NCI-H82 (cell line): ENCODE measurements around the gene LRRC3.

Experiments used
- DNase-seq: peaks from one replicate; lab custom pipeline; 2025; lab: John Stamatoyannopoulos, UW

The LRRC3 gene

DNA sequence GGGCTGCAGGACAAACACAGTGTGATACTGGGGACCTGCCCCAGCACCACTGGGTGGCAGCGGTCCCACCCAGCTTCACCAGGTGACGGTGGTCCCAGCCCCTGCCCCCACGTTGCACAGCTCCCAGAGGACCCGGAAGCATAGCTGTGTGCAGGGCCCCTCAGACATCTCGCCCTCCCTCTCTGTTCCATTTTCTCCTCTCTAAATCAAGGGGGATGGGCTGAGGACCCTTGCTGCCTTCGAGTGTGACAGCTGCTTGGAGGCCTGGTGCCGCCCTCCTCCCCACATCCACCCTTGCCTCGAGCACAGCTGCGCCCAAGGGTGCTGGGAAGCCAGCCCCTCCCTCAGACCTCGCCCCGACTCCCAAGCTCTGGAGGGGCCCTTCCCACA, 16.1 kb upstream of the LRRC3 start:
- DNase-seq, result peak; percentile 16

DNA sequence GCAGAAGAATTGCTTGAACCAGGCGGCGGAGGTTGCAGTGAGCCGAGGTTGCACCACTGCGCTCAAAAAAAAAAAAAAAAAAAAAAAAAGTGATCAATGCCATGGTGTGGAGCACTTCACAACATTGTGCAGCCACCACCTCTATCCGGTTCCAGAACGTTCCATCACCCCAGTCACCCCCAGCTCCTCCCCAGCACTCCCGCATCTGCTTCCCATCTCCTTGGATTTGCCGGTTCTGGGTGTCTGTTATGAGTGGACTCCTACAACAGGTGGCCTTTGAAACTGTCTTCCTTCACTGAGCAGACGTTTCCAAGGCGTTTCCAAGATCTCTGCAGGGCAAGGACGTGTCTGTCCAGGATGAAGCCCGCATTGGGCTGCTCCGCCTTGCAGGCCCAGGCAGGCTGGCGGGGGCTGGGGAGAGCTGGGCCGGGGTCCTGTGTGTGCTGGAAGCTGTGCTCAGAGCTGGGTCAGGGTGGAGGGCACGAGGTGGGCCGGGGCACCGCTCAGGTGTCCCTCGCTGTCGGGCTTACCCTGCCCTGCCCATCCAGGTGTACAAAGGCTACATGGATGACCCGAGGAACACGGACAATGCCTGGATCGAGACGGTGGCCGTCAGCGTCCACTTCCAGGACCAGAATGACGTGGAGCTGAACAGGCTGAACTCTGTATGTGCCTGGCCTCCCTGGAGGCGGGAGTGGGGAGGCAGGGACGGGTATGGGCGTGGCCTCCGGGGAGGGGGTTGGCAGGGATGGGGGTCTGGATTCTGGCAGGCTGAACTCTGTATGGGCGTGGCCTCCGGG, 14.9 kb upstream of the LRRC3 start:
- DNase-seq, result no peak

DNA sequence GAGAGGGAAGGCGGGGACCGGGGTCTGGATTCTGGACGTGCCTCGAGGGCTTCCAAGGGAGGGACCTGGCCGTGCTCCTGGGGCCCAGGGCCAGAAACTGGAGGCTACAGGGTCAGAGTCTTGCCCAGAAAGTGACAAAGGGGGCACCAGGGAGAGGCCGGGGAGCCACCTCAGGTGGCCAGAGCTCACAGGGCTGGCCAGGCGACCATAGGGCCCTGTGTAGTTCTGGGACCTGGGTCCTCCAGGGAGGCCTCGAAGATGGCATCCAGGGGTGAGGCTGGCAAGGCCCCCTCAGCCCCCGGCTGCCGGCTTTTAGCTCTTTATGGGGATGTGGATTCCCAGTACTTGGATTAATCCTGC, 14.3 kb upstream of the LRRC3 start:
- DNase-seq, result no peak

DNA sequence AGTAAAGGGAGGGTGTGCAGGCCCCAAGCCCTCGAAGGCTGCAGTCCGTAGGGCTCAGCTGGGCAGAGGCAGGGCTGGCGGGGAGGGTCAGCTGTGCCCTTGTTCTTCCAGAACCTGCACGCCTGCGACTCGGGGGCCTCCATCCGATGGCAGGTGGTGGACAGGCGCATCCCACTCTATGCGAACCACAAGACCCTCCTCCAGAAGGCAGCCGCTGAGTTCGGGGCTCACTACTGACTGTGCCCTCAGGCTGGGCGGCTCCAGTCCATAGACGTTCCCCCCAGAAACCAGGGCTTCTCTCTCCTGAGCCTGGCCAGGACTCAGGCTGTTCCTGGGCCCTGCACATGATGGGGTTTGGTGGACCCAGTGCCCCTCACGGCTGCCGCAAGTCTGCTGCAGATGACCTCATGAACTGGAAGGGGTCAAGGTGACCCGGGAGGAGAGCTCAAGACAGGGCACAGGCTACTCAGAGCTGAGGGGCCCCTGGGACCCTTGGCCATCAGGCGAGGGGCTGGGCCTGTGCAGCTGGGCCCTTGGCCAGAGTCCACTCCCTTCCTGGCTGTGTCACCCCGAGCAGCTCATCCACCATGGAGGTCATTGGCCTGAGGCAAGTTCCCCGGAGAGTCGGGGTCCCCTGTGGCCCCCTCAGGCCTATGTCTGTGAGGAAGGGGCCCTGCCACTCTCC, 13.6 kb upstream of the LRRC3 start:
- no peak for DNase-seq

DNA sequence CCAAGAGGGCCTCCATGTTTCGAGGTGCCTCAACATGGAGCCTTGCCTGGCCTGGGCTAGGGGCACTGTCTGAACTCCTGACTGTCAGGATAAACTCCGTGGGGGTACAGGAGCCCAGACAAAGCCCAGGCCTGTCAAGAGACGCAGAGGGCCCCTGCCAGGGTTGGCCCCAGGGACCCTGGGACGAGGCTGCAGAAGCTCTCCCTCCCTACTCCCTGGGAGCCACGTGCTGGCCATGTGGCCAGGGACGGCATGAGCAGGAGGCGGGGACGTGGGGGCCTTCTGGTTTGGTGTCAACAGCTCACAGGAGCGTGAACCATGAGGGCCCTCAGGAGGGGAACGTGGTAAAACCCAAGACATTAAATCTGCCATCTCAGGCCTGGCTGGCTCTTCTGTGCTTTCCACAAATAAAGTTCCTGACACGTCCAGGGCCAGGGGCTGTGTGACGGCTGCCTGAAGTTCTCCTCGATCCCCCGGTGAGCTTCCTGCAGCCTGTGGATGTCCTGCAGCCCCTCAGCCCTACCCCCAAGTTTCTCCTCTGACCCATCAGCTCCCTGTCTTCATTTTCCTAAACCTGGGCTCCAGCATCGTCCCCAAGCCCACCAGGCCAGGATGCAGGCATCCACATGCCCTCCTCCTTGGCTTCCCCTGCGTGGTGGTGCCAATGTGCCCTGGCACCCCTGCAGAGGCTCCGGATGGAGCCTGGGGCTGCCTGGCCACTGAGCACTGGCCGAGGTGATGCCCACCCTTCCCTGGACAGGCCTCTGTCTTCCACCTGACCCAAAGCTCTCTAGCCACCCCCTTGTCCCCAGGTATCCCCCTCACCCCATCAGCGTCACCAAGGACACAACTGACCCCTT, 12.8 kb upstream of the LRRC3 start:
- DNase-seq, result no peak

DNA sequence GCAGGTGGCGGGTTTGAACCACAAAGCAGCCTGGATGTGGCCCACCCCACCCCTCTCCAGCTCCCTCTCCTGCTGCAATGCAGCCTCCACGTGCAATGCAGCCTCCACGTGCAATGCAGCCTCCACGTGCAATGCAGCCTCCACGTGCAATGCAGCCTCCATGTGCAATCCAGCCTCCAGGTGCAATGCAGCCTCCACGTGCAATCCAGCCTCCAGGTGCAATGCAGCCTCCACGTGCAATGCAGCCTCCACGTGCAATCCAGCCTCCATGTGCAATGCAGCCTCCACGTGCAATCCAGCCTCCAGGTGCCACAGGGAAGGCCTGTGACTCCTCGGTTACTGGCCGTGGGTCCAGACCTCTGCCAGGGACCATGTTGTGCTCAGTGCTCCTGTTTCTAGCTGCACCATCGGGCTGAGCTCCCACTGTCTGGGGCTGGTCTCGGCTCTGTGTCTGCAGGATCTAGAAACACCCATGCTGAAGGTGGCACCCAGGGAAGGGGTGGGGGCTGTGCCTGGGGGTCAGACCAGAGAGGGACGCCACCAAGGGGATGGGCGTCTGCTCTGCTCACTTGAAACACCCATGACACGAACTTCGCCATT, 11.9 kb upstream of the LRRC3 start:
- DNase-seq, result no peak

DNA sequence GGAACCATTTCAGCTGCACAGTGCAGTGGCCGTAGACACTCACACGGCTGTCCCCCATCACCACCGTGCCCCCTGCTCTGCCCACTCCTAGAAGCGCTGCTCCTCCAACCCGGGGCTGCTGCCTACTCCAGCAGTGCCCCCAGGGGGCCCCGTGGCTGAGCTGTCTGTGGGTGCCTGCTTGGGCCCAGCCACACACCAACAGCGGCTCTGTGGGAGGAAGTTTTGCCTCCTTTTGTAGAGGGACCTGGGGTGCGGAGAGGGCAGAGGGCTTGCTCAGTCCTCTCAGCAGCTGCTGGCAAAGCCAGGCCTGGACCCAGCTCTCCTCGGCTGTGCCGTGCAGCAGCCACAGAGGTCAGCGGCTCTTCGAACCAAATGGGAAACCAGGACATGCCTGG, 11.4 kb upstream of the LRRC3 start:
- no peak for DNase-seq

DNA sequence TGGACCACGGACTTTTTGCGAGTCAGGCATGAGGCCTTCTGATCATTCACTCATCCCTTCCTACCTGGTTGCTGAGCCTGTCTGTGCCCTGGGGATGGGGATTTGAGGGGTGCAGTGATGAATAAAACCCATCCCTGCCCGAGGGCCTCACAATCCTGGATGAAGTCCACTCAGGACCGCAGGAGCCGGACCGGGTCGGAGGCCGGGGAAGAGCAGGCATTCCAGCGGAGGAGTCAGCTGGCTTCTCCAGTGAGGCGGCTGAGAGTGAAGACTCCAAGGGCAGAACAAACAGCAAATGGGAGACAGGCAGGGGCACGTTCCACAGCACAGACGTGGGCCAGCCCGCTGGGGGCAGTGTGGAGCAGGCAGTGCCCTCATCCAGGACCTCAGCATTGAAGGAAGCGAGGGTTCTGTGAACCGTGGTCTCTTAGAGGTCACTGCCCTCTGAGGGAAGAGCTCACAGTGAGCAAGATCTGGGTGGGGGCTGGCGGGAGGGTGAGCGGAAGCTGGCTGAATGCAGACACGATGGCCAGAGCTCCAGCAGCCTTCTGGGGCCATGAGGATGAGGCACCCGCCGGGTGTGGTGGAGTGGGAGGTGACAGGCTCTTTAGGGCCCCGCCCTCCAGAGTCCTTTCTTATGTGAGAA, 10.9 kb upstream of the LRRC3 start:
- DNase-seq, result peak; percentile 42

DNA sequence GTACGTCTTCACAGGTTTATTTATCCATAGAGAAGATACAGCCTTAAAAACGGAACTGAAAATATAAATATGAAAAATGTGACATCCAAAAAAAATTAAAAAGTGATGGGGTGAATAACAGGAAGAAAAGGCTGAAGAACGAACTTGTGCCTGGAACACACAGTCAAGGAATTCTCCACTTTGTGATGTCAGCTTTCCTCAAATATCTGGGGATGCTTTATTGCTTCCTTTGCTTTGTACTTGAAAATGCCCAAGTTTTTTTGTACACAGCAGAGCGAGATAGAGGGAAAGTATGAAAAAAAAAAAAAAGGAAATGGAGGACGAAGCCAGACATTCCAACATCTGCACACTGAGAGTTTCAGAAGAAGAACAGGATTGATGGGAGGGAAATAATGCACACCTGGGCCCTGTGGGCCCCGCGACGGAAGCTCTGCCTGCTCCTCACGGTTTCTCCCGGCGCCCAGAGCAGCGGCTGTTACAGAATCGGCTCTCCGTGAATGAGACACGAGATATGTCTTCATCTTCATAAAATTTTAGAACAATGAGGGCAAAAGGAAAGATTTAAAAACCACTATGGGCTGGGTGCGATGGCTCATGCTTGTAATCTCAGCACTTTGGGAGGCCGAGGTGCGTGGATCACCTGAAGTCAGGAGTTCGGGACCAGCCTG, 10.0 kb upstream of the LRRC3 start:
- no peak for DNase-seq

DNA sequence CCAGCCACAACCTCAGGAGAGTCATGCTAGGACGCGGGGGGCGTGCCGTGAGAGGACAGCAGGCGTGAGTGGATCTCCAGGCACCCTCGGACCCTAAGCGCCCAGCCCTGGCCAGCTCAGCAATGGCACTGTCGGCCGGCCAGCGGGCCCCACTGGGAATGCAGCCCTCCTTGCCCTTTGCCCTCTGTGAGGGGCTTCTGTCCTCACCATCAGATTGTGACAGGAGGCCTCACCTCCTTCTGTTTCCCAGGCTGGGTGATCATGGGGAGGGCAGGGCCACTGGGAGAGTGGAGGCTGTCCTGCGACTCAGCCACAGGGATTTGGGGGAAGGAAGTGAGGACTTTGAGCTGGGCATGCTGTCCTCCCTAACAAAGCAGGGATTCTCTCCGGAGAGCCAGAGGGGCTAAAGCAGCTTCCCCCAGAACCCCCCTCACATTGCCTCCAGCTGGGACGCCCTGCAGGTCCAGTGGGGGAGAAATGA, 6.6 kb upstream of the LRRC3 start:
- DNase-seq, result no peak

DNA sequence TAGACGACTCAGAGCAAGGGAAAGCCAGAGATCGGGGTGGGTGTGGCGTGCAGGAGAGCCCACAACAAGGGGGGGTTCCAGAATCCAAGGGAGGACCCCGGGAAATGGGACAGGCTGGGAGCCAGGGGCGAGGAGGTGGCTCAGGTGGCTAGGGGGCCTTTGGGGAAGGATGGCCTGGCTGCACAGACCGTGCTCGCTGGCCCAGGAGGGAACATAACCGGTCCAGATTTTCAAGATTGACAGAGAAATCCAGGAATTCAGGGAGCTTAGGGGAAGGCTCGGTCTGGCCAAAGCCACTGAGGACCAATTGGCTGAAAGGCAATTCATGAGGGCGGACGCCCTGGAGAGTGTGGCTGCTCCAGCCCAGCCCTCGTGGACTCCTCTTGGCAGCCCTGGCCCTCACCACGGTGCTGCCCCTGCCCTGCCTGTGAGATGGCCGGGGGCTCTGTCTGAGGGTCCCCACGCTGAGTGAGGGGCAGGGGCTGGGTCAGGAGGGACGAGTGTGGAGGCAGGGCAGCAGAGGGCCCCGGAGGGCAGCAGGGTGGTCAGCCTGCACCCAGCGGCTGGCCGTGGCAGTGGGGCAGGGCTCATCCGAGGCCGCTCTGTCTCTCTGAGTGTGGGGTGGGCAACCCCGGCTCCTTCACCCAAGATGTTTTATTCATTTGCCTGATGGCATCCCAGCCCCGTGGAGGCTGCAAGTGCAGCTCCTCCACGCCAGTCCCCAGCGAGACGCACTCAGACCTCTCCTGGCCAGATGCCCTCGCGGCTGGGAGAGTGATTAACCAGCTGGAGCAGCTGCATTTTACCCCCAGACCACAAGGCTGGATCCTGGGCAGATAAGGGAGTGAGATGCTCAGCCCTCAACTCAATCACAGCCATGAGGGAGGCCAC, 5.6 kb upstream of the LRRC3 start:
- no peak for DNase-seq

DNA sequence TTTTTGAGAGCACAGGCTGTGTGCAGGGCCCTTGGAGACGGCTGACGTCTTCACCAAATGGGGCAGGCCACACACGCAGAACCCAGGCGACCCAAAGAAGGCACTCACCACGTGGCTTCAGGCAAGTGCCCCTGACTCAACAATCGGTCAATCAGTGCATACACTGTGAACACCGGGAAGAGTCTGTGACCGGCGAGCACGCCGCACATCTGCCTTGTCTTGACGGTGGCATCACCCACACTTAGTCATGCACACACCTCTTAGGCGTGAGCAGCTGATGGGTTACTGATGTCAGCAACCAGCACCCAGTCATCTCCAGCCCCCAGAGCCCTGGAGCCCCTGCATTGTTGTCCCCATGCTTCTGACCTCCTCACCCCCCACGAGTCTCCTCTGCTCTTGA, 4.9 kb upstream of the LRRC3 start:
- DNase-seq, result no peak

DNA sequence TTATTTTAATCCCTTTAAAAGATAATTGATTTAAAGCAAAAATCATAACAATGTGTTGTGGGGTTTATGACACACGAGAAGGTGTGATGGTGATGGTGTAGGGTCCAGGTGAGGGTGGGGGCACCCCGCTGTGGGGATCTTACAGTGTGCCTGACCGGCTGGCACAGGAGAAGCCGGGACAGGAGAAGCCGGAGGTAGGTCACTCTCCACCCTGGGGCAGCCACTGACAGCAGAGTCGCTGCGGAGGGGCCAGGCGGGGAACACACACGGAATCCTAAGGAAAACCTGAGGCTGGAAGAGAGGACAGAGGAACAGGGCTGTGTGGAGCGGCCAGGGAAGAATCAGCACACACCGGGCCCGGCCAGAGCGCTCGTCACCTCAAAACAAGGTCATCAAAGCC, 4.3 kb upstream of the LRRC3 start:
- no peak for DNase-seq

DNA sequence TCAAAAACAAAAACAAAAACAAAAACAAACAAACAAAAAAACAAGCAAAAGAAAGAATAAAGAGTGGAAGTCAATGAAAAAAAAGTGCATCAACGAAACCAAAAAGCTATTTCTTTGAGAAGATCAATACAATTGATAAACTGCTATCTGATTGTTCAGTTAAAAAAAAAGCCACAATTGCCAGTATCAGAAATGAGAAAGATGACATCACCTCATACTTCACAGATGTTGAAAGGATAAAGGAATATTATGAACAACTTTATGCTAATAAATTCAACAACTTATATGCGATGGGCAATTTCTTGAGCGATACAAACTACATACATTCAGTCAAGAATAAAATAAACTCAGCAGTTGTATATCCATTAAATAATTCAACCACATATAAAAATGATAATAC, 2.2 kb upstream of the LRRC3 start:
- no peak for DNase-seq

DNA sequence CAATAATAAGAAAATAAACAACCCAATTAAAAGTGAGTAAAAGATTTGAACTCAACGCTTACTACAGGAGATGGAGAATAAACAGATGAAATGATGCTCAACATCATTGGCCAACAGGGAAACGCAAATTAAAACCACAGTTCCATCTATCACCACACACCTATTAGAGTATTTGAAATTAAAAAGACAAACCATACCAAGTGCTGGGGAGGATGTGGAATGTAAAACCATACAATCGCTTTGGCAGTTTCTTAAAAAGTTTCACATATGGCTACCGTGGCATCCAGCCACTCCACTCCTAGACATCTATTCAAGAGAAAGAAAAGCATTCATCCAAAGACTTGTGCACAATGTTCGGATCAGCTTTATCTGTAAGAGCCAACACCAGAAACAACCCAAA, 1.3 kb upstream of the LRRC3 start:
- no peak for DNase-seq

DNA sequence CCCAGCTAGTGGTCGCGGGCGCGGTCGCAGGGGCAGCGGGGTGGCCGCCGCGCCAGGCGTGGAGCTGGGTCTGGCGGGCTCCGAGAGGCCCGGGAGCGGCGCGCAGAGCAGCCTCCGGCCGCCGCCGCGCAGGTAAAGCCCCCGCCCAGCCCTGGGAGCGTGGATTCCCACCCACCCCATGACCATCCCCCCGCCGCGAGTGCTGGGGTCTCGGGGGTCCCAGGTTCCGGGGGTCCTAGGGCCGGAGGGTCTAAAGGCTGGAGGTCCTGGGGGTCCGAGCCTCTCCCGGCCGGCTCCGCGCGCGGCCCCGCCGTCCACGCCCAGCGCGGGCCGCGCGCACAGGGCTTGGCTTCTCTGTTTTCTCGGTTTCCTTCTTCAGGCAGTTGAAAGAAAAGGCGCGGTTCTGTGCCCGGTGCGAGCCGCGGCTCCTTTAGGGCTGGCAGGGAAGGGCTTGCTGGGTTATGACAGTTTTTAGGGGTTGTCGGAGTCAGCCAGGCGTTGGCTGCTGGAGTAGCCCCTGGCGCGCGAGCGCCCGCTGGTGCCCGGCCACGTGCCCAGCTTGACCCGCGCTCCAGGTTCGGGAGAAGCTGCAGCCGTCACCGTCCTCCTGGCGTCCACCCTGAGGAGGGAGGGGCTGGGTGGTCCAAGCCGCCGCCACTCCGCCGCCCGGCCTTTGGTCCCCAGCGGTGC, 359 bp downstream of the LRRC3 start:
- no peak for DNase-seq

DNA sequence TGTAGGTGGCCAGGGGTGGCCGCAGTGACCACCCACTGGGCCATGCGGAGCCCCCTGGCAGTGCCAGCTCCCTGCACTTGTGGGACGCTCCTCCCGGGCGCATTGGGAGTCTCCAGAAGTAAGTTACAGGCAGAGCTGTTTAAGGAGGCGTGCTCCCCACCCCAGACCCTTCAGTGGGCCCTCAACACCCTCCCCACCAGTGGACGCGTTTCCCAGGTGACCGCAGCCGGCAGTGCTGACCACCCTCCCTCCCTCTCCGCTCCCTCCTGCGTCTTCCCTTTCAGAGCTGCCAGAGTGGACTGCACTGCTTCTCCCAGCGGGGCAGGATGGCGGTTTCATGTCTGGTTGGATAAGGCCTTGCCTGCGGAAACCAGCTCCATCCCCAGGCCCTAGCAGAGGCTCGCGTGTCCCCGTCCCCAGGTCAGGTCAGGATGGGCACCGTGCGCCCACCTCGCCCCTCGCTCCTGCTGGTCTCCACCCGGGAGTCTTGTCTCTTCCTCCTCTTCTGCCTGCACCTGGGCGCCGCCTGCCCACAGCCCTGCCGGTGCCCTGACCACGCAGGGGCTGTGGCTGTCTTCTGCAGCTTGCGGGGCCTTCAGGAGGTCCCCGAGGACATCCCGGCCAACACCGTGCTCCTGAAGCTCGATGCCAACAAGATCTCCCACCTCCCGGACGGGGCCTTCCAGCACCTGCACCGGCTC, 1.1 kb downstream of the LRRC3 start:
- no peak for DNase-seq

DNA sequence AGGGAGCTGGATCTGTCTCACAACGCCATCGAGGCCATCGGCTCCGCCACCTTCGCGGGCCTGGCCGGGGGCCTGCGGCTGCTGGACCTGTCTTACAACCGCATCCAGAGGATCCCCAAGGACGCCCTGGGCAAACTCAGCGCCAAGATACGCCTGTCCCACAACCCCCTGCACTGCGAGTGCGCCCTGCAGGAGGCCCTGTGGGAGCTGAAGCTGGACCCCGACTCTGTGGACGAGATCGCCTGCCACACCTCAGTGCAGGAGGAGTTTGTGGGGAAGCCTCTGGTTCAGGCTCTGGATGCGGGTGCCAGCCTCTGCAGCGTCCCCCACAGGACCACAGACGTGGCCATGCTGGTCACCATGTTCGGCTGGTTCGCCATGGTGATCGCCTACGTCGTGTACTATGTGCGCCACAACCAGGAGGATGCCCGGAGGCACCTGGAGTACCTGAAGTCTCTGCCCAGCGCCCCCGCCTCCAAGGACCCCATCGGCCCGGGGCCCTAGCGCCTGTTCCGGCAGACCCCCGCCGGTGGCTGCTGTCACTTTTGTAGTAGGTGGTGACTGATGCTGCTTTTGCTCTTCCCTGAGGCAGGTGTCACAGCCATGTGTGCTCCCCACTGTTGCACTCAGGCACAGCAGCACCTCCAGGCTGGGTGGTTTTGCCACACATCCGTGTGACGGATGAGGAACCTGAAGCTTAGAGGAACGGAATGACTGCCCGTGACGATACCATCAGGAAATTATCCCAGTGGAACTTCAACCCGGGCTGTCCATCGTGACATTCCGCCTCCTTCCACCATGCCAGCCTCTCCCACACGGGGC, 1.8 kb downstream of the LRRC3 start:
- DNase-seq, result no peak
